Measurements from ENCODE around the gene OSBPL7. TPM values are rescaled to one million over a fixed set of nuclear protein-coding genes. Genes with fewer than 3 reads are reported as not detected.

OSBPL7 gene
- total RNA-seq, 1 donor from 2014 or later = 18.4 TPM

GRCh38 chr17:47840742-47841487 is 19.3 kb upstream of the OSBPL7 start, which contains the start of gene SCRN2:
Gene SCRN2, minus strand, starts transcription at chr17:47841273. Its CDS starts 430 bp downstream, at chr17:47840843.
- intact Hi-C loops (cut with micrococcal nuclease) = loop anchor here (1.0 to 5.0 kb wide), 3 partner anchors 49 to 171 kb away; partner anchors contain the start of gene CDK5RAP3

GRCh38 chr17:47840001-47840741 is 18.6 kb upstream of the OSBPL7 start:
- intact Hi-C loops (cut with micrococcal nuclease) = loop anchor here (2.0 to 5.0 kb wide), 2 partner anchors 131 to 172 kb away; partner anchors contain the start of gene CDK5RAP3
- Mint-ChIP-seq H3K4me1 (peaks cover 33% of the 10 kb centered on the region), H3K27ac (peak overlapping the region; percentile 98), H3K27me3 (peaks cover 10% of the 10 kb centered on the region), H3K36me3 (ENCODE audit: low read depth) (peaks cover 10% of the 10 kb centered on the region), H3K4me3 (peak overlapping the region; percentile 100), H3K9me3 (no peaks in the 10 kb centered on the region)
- DNase-seq = no peak

More at GRCh38 chr17:47840742-47841487, 19.3 kb upstream of the OSBPL7 start, which contains the start of gene SCRN2:
- H3K4me1 Mint-ChIP-seq = peaks cover 28% of the 10 kb centered on the region
- DNase-seq = peak; percentile 98
- H3K9me3 Mint-ChIP-seq = no peaks in the 10 kb centered on the region
- H3K27ac Mint-ChIP-seq = peak within 1 kb of the TSS; percentile 98
- H3K4me3 Mint-ChIP-seq = peak within 1 kb of the TSS; percentile 100
- H3K27me3 Mint-ChIP-seq = peaks cover 18% of the 10 kb centered on the region
- peaks cover 7% of the 10 kb centered on the region for H3K36me3 Mint-ChIP-seq (ENCODE audit: low read depth)

GRCh38 chr17:47839071-47839470 is 17.5 kb upstream of the OSBPL7 start:
- H3K36me3 Mint-ChIP-seq (ENCODE audit: low read depth) = peaks cover 10% of the 10 kb centered on the region
- no peak overlapping the region for H3K27ac Mint-ChIP-seq
- H3K4me1 Mint-ChIP-seq = peaks cover 43% of the 10 kb centered on the region
- H3K9me3 Mint-ChIP-seq = no peaks in the 10 kb centered on the region
- peaks cover under 1% of the 10 kb centered on the region for H3K27me3 Mint-ChIP-seq
- peak overlapping the region; percentile 7 for H3K4me3 Mint-ChIP-seq
- intact Hi-C loops (cut with micrococcal nuclease) = no loop called here
- no peak for DNase-seq

- H3K27ac Mint-ChIP-seq = no peak overlapping the region
- peak overlapping the region; percentile 7 for H3K4me3 Mint-ChIP-seq
- no peak for DNase-seq
- H3K4me1 Mint-ChIP-seq = peaks cover 45% of the 10 kb centered on the region
- no peaks in the 10 kb centered on the region for H3K27me3 Mint-ChIP-seq
- intact Hi-C loops (cut with micrococcal nuclease) = no loop called here
- no peaks in the 10 kb centered on the region for H3K9me3 Mint-ChIP-seq
- peaks cover 10% of the 10 kb centered on the region for H3K36me3 Mint-ChIP-seq (ENCODE audit: low read depth)
Observed at GRCh38 chr17:47838636-47839035, 17.0 kb upstream of the OSBPL7 start.

- Mint-ChIP-seq H3K36me3 (ENCODE audit: low read depth) (peaks cover 10% of the 10 kb centered on the region), H3K27me3 (no peaks in the 10 kb centered on the region), H3K4me3 (no peak overlapping the region), H3K4me1 (peaks cover 42% of the 10 kb centered on the region), H3K27ac (peak overlapping the region; percentile 15), H3K9me3 (no peaks in the 10 kb centered on the region)
- DNase-seq = no peak
- intact Hi-C loops (cut with micrococcal nuclease) = no loop called here
Observed at GRCh38 chr17:47837401-47838039, 15.9 kb upstream of the OSBPL7 start.

- DNase-seq = no peak
- peaks cover 39% of the 10 kb centered on the region for H3K4me1 Mint-ChIP-seq
- H3K27ac Mint-ChIP-seq = no peak overlapping the region
- no peak overlapping the region for H3K4me3 Mint-ChIP-seq
- intact Hi-C loops (cut with micrococcal nuclease) = no loop called here
- no peaks in the 10 kb centered on the region for H3K27me3 Mint-ChIP-seq
- peaks cover 10% of the 10 kb centered on the region for H3K36me3 Mint-ChIP-seq (ENCODE audit: low read depth)
- no peaks in the 10 kb centered on the region for H3K9me3 Mint-ChIP-seq
Observed at GRCh38 chr17:47836601-47837000, 15.0 kb upstream of the OSBPL7 start.

- peaks cover 36% of the 10 kb centered on the region for H3K4me1 Mint-ChIP-seq
- H3K36me3 Mint-ChIP-seq (ENCODE audit: low read depth) = peaks cover 12% of the 10 kb centered on the region
- intact Hi-C loops (cut with micrococcal nuclease) = no loop called here
Observed at GRCh38 chr17:47834756-47835155, 13.2 kb upstream of the OSBPL7 start.

GRCh38 chr17:47831934-47832327 is 10.3 kb upstream of the OSBPL7 start:
- H3K36me3 Mint-ChIP-seq (ENCODE audit: low read depth) = peaks cover 20% of the 10 kb centered on the region
- DNase-seq = no peak
- H3K4me3 Mint-ChIP-seq = peak overlapping the region; percentile 94
- H3K27me3 Mint-ChIP-seq = no peaks in the 10 kb centered on the region
- no peaks in the 10 kb centered on the region for H3K9me3 Mint-ChIP-seq
- peaks cover 38% of the 10 kb centered on the region for H3K4me1 Mint-ChIP-seq
- H3K27ac Mint-ChIP-seq = peak overlapping the region; percentile 89
- intact Hi-C loops (cut with micrococcal nuclease) = loop anchor here (1.0 to 2.0 kb wide), 2 partner anchors 11 to 63 kb away; partner anchors contain the start of gene OSBPL7

More at GRCh38 chr17:47834756-47835155, 13.2 kb upstream of the OSBPL7 start:
- no peak overlapping the region for H3K27ac Mint-ChIP-seq
- DNase-seq = no peak
- no peaks in the 10 kb centered on the region for H3K9me3 Mint-ChIP-seq
- H3K4me3 Mint-ChIP-seq = no peak overlapping the region
- no peaks in the 10 kb centered on the region for H3K27me3 Mint-ChIP-seq

- DNase-seq = peak; percentile 98
- intact Hi-C loops (cut with micrococcal nuclease) = loop anchor here (1.0 to 2.0 kb wide), 2 partner anchors 10 to 64 kb away; partner anchors contain the start of gene OSBPL7
- peak within 1 kb of the TSS; percentile 94 for H3K4me3 Mint-ChIP-seq
- peaks cover 26% of the 10 kb centered on the region for H3K36me3 Mint-ChIP-seq (ENCODE audit: low read depth)
- H3K4me1 Mint-ChIP-seq = peaks cover 38% of the 10 kb centered on the region
- no peaks in the 10 kb centered on the region for H3K27me3 Mint-ChIP-seq
- H3K27ac Mint-ChIP-seq = peak within 1 kb of the TSS; percentile 89
- no peaks in the 10 kb centered on the region for H3K9me3 Mint-ChIP-seq
Observed at GRCh38 chr17:47831003-47831933, 9.7 kb upstream of the OSBPL7 start, which contains the start of the genes LRRC46 and MRPL10. Gene LRRC46, plus strand, starts transcription at chr17:47831670. Its CDS starts 320 bp downstream, at chr17:47831990. Gene MRPL10, minus strand, starts transcription at chr17:47831541. Its CDS starts 30 bp downstream, at chr17:47831511.

GRCh38 chr17:47830396-47831002 is 8.9 kb upstream of the OSBPL7 start:
- intact Hi-C loops (cut with micrococcal nuclease) = loop anchor here (1.0 to 2.0 kb wide), 2 partner anchors 9 to 64 kb away; partner anchors contain the start of gene OSBPL7
- Mint-ChIP-seq H3K27me3 (no peaks in the 10 kb centered on the region), H3K4me1 (peaks cover 34% of the 10 kb centered on the region)

GRCh38 chr17:47829870-47830269 is 8.3 kb upstream of the OSBPL7 start:
- H3K4me3 Mint-ChIP-seq = peak overlapping the region; percentile 94
- no peaks in the 10 kb centered on the region for H3K9me3 Mint-ChIP-seq
- H3K36me3 Mint-ChIP-seq (ENCODE audit: low read depth) = peaks cover 32% of the 10 kb centered on the region
- no peaks in the 10 kb centered on the region for H3K27me3 Mint-ChIP-seq
- H3K27ac Mint-ChIP-seq = peak overlapping the region; percentile 89
- intact Hi-C loops (cut with micrococcal nuclease) = loop anchor here (2.0 kb wide), 1 partner anchor 65 kb away; no protein-coding TSS in a partner anchor
- DNase-seq = peak; percentile 78
- H3K4me1 Mint-ChIP-seq = peaks cover 31% of the 10 kb centered on the region

More at GRCh38 chr17:47830396-47831002, 8.9 kb upstream of the OSBPL7 start:
- H3K27ac Mint-ChIP-seq = peak overlapping the region; percentile 89
- H3K36me3 Mint-ChIP-seq (ENCODE audit: low read depth) = peaks cover 28% of the 10 kb centered on the region
- no peak for DNase-seq
- peak overlapping the region; percentile 94 for H3K4me3 Mint-ChIP-seq
- no peaks in the 10 kb centered on the region for H3K9me3 Mint-ChIP-seq

- intact Hi-C loops (cut with micrococcal nuclease) = no loop called here
Observed at GRCh38 chr17:47823519-47823918, 1.9 kb upstream of the OSBPL7 start.

More at GRCh38 chr17:47823519-47823918, 1.9 kb upstream of the OSBPL7 start:
- Mint-ChIP-seq H3K27ac (no peak overlapping the region), H3K9me3 (no peaks in the 10 kb centered on the region), H3K36me3 (ENCODE audit: low read depth) (peaks cover 45% of the 10 kb centered on the region), H3K27me3 (no peaks in the 10 kb centered on the region), H3K4me1 (peaks cover 22% of the 10 kb centered on the region), H3K4me3 (no peak overlapping the region)
- DNase-seq = no peak

Data from activated CD4-positive, alpha-beta T cell treated with anti-CD3 and anti-CD28 coated beads, Interleukin-2, amount 10 ng/mL, durations not matched to agents 24 days and 14 days (primary cell).